Measurements from ENCODE around the gene MYRIP. TPM values are rescaled to one million over a fixed set of nuclear protein-coding genes. Genes with fewer than 3 reads are reported as not detected.

Gene MYRIP
- total RNA-seq, 1 experiment from 2014 or later: 0.59 TPM

DNA sequence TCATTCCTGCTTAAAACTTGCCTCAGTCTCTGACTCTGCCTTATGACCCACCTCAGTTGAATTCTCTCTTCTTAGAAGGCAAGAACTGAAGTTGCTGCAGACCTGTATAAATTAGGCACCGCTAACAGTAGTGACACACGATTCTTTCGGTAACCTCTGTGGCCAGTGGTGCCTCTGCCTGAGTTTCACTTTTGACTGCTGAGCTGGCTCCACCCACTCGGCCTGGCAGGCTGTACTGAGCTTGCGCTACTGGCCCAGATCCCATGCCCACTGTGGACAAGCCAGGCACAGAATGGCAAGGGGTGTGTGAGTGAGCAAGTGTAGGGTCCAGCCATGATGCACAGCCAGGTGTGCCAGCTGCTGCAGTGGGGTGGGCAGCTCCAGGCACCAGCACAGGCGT is 481.0 kb downstream of the MYRIP start:
- Histone ChIP-seq H3K4me1 (0 out of 2 replicates have a peak, but pooled peaks cover 8% of the 10 kb centered on the region), H3K4me3 (ENCODE audit: low read depth, low read length) (no peak overlapping the region), H3K27me3 (replicated peaks; ENCODE audit: control insufficient read depth, insufficient read depth, low read length) (no peaks in the 10 kb centered on the region), H3K9me3 (no peaks in the 10 kb centered on the region), H3K36me3 (ENCODE audit: control insufficient read depth, insufficient read depth, low read length) (no peaks in the 10 kb centered on the region)
- Mint-ChIP-seq H3K4me1 (ENCODE audit: low read depth, unreplicated experiment) (no peaks in the 10 kb centered on the region), H3K36me3 (ENCODE audit: insufficient read depth, unreplicated experiment) (no peaks in the 10 kb centered on the region), H3K9me3 (ENCODE audit: unreplicated experiment) (no peaks in the 10 kb centered on the region), H3K27me3 (ENCODE audit: insufficient read depth, unreplicated experiment) (peaks cover 5% of the 10 kb centered on the region), H3K4me3 (ENCODE audit: unreplicated experiment) (no peak overlapping the region), H3K27ac (ENCODE audit: unreplicated experiment) (no peak overlapping the region)
- ChIA-PET POLR2A (no interaction called here), CTCF (no interaction called here)
- no TSS peak for BruUV-seq (replicated peaks)
- no peak for DNase-seq
- intact Hi-C loops (cut with micrococcal nuclease; ENCODE audit: unreplicated experiment): no loop called here
- TF ChIP-seq, protein P1, sequence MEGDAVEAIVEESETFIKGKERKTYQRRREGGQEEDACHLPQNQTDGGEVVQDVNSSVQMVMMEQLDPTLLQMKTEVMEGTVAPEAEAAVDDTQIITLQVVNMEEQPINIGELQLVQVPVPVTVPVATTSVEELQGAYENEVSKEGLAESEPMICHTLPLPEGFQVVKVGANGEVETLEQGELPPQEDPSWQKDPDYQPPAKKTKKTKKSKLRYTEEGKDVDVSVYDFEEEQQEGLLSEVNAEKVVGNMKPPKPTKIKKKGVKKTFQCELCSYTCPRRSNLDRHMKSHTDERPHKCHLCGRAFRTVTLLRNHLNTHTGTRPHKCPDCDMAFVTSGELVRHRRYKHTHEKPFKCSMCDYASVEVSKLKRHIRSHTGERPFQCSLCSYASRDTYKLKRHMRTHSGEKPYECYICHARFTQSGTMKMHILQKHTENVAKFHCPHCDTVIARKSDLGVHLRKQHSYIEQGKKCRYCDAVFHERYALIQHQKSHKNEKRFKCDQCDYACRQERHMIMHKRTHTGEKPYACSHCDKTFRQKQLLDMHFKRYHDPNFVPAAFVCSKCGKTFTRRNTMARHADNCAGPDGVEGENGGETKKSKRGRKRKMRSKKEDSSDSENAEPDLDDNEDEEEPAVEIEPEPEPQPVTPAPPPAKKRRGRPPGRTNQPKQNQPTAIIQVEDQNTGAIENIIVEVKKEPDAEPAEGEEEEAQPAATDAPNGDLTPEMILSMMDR (IDR thresholded peaks at IDR 0.05; ENCODE audit: insufficient read depth in 1 of 2, low read depth in 1 of 2, low read length in 1 of 2, severe bottlenecking in 1 of 2, unreplicated experiment in 1 of 2): no peak

DNA sequence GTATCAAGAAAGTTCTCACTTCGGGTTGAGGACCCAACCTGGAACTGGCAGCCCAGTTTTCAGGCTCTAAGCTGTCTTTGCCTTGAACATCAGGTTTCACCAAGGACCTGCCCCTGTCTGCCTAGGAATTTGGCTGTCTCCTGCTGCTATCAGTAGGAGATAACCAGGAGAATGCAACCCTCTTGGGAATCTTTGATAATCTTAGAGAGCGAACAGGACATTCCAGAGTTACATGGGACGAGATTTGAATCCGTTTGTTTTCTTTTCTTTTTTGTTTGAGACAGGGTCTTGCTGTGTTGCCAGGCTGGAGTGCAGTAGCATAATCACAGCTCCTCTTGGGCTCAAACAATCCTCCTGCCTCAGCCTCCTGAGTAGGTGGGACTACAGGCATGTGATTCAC is 482.1 kb downstream of the MYRIP start:
- TF ChIP-seq, protein P1 (IDR thresholded peaks at IDR 0.05; ENCODE audit: insufficient read depth in 1 of 2, low read depth in 1 of 2, low read length in 1 of 2, severe bottlenecking in 1 of 2, unreplicated experiment in 1 of 2): no peak
- Histone ChIP-seq H3K9me3 (no peaks in the 10 kb centered on the region), H3K27me3 (replicated peaks; ENCODE audit: control insufficient read depth, insufficient read depth, low read length) (no peaks in the 10 kb centered on the region), H3K4me1 (0 out of 2 replicates have a peak, but pooled peaks cover 8% of the 10 kb centered on the region), H3K36me3 (ENCODE audit: control insufficient read depth, insufficient read depth, low read length) (no peaks in the 10 kb centered on the region), H3K4me3 (ENCODE audit: low read depth, low read length) (no peak overlapping the region)
- intact Hi-C loops (cut with micrococcal nuclease; ENCODE audit: unreplicated experiment): no loop called here
- Mint-ChIP-seq H3K9me3 (ENCODE audit: unreplicated experiment) (no peaks in the 10 kb centered on the region), H3K4me3 (ENCODE audit: unreplicated experiment) (no peak overlapping the region), H3K36me3 (ENCODE audit: insufficient read depth, unreplicated experiment) (no peaks in the 10 kb centered on the region), H3K27ac (ENCODE audit: unreplicated experiment) (no peak overlapping the region), H3K4me1 (ENCODE audit: low read depth, unreplicated experiment) (no peaks in the 10 kb centered on the region), H3K27me3 (ENCODE audit: insufficient read depth, unreplicated experiment) (no peaks in the 10 kb centered on the region)
- ChIA-PET CTCF (no interaction called here), POLR2A (no interaction called here)
- peak in 1 of 2 experiments; percentile 6 for DNase-seq
- BruUV-seq (replicated peaks): no TSS peak

DNA sequence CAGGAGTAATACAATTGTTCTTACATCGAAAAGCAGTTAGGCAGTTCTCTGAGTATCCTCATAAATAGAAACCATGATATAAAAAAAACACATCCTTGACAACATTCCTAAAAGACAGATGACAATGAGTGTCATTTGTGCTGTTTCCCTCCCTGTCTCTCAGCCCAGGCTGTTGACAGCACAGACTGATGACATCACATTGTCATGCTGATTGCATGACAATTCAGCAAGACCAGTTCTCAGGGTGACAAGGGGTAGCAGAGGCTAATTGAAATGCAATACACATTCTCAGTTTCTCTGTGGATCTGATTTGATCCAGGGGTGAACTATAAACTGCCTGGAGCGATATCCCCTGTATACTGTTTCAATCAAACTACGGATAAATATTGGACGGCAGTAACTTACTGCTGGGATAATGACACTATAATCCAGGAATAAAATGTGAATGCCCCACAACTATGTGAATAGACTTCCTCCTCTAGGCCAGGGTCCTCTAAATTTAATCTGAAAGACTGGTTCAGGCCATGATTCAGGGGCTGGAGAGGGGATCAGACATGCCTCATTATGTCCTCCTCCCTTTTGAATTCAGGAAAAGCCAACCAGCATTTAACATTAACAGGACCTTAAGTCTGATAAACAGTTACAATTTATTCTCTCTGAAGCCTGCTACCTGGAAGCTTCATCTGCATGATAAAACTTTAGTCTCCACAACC is 483.4 kb downstream of the MYRIP start:
- ChIA-PET POLR2A (no interaction called here), CTCF (no interaction called here)
- TF ChIP-seq, protein P1 (IDR thresholded peaks at IDR 0.05; ENCODE audit: insufficient read depth in 1 of 2, low read depth in 1 of 2, low read length in 1 of 2, severe bottlenecking in 1 of 2, unreplicated experiment in 1 of 2): no peak
- 0 out of 2 replicates have a peak, but pooled peaks cover 8% of the 10 kb centered on the region for H3K4me1 ChIP-seq
- Mint-ChIP-seq H3K4me3 (ENCODE audit: unreplicated experiment) (no peak overlapping the region), H3K4me1 (ENCODE audit: low read depth, unreplicated experiment) (no peaks in the 10 kb centered on the region), H3K9me3 (ENCODE audit: unreplicated experiment) (no peaks in the 10 kb centered on the region), H3K36me3 (ENCODE audit: insufficient read depth, unreplicated experiment) (no peaks in the 10 kb centered on the region), H3K27me3 (ENCODE audit: insufficient read depth, unreplicated experiment) (no peaks in the 10 kb centered on the region), H3K27ac (ENCODE audit: unreplicated experiment) (no peak overlapping the region)
- DNase-seq: no peak
- intact Hi-C loops (cut with micrococcal nuclease; ENCODE audit: unreplicated experiment): no loop called here
- H3K9me3 ChIP-seq: no peaks in the 10 kb centered on the region
- no peaks in the 10 kb centered on the region for H3K36me3 ChIP-seq (ENCODE audit: control insufficient read depth, insufficient read depth, low read length)
- H3K4me3 ChIP-seq (ENCODE audit: low read depth, low read length): no peak overlapping the region
- no peaks in the 10 kb centered on the region for H3K27me3 ChIP-seq (replicated peaks; ENCODE audit: control insufficient read depth, insufficient read depth, low read length)
- no TSS peak for BruUV-seq (replicated peaks)
